Activated CD4-positive, alpha-beta T cell treated with anti-CD3 and anti-CD28 coated beads, Interleukin-2, amount 10 ng/mL, durations not matched to agents 24 days and 14 days (primary cell): Measurements from ENCODE around the gene RNF157. TPM values are rescaled to one million over a fixed set of nuclear protein-coding genes. Genes with fewer than 3 reads are reported as not detected.
"Not testable (repeated sequence)": the region's sequence is repeated elsewhere in the genome, so short reads cannot be mapped to it uniquely, and the experiment has no call there.

ENCODE experiments used
- DNase-seq: peaks from one replicate; pipeline ENCODE4 v3.0.0; 2022
- H3K27ac Mint-ChIP-seq: one replicate; pipeline ENCODE4 v1.8.0; 2022; ENCODE audit warnings: mild to moderate bottlenecking, mixed read lengths
- H3K27me3 Mint-ChIP-seq: one replicate; pipeline ENCODE4 v1.8.0; 2022; ENCODE audit warnings: mixed read lengths
- H3K36me3 Mint-ChIP-seq: one replicate; pipeline ENCODE4 v1.8.0; 2022; ENCODE audit warnings: low read depth, mild to moderate bottlenecking, mixed read lengths
- H3K4me1 Mint-ChIP-seq: one replicate; pipeline ENCODE4 v1.8.0; 2021; ENCODE audit warnings: mixed read lengths
- H3K4me3 Mint-ChIP-seq: one replicate; pipeline ENCODE4 v1.8.0; 2022; ENCODE audit warnings: mild to moderate bottlenecking, moderate library complexity, mixed read lengths
- H3K9me3 Mint-ChIP-seq: one replicate; pipeline ENCODE4 v1.8.0; 2021; ENCODE audit warnings: mixed read lengths
- intact Hi-C: fragments of 100-400 bp; cut with micrococcal nuclease; formaldehyde crosslinking; loops from one replicate; pipeline ENCODE4 v1.15.1; 2023
- total RNA-seq: library from RNA; stranded (reverse); gene quantifications from 2 replicates; pipeline ENCODE4 v1.2.3, GENCODE V29; 2022

The RNF157 gene
- total RNA-seq, 1 donor from 2014 or later = 35.0 TPM

DNA sequence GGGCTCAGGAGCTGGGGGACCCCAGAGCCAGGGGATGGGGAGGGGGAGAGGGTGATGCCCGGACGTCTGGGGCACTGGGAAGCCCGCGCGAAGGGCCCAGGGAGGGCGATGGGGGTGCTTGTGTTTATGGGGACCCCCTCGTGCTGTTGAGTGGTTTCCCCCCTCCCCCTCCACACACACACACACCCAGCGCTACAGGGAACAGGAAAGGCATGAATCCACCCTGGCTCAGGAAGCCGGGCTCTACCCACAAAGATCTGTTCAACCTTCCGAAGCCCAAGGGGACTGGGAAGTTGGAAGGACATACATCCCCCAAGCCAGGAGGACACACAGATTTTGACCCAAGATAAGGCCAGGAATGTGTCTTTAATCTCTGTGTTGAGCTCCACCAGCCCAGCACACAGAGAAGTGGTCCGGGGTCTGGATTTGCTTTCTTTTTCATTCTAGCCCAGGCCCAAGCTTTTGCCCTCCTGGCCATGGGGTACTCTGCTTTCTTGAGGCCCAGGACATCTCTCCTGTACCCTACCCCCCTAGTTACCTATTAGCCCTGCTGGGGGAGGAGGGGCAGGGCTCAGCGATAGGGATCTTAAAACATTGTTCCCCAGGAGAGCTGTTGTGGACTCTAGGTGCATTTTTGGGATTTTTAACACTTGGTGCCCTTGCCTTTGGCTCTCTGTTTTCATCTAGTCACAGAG, 26.1 kb upstream of the RNF157 start:
- Mint-ChIP-seq H3K27me3 (no peaks in the 10 kb centered on the region), H3K27ac (peak overlapping the region; percentile 95), H3K4me3 (peak overlapping the region; percentile 94), H3K4me1 (peaks cover 61% of the 10 kb centered on the region), H3K36me3 (peaks cover 45% of the 10 kb centered on the region), H3K9me3 (no peaks in the 10 kb centered on the region)
- DNase-seq = peak; percentile 82
- intact Hi-C loops = loop anchor here (5.0 to 10.0 kb wide), 2 partner anchors 471 to 482 kb away; partner anchors contain the start of genes MFSD11, SRSF2 and UNK

DNA sequence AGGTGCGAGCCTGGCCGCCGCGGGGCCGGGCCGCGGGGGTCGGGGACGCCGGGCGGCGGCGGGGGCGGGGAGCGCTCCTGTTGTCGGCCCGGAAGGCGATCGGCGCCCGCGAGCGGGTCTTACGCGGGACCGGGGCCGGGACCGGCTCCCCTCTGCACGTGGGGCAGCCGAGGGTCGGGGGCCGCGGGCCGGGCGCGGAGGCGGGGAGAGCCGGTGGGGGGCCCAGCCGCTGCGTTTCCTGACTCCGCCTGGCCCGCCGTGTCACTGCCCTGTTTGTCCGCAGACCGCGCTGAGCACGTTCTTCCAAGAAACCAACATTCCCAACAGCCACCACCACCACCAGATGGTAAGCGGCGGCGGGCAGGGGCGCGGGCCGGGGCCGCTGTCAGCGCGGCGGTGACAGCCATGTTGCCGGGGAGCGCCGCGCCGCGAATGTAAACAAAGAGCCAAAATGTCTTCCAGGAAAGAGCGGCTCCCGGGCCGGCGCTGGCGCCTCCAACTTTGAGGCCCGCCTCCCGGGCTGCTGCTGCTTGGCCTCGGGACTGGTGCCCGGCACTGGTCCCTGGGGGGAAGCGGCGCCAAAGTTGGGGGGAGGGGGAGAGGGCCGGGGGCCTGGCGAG, 25.4 kb upstream of the RNF157 start:
- Mint-ChIP-seq H3K27ac (peak overlapping the region; percentile 95), H3K4me1 (peaks cover 58% of the 10 kb centered on the region), H3K27me3 (no peaks in the 10 kb centered on the region), H3K4me3 (peak overlapping the region; percentile 94), H3K36me3 (peaks cover 39% of the 10 kb centered on the region), H3K9me3 (no peaks in the 10 kb centered on the region)
- peak; percentile 90 for DNase-seq
- intact Hi-C loops = loop anchor here (5.0 to 10.0 kb wide), 2 partner anchors 472 to 481 kb away; partner anchors contain the start of genes MFSD11, SRSF2 and UNK

DNA sequence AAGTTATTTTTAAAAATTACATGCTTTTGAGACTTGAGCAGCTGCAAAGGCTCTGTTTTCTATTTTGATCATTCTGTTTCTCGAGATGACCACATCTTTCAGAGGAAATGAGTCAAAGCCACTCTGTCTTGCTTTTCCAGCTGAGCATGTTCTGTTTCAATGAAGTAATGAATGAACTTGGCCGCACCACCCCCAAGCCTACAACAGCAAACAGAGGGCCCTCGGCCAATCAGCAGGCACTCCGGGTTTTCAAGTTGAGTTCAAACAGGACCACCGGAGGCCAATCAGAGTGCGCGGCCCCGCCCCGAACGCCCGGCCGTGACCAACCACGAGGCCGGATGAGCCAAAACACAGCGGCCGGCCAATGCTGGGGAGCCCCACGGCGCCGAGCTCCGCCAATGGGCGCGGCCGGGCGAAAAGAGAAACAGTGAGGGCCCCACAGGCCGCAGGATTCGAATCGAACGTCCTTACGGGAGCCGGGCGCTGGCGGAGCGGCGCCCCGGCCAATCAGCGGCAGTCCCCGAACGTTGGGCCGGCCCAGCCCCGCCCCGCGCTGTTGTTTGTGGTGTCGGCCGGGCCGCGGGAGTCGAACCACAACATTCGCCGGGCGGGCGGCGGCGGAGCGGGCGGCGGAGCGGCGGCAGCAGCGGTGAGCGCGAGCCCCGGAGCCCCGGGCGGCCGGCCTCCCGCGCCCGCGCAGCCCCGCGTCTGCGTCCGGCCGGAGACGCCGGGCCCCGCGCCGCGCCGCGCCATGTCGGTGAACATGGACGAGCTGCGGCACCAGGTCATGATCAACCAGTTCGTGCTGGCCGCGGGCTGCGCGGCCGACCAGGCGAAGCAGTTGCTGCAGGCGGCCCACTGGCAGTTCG, 24.7 kb upstream of the RNF157 start, which contains the start of gene UBALD2:
UBALD2 (plus strand) TSS at position 594 of the 869 bp plus-strand sequence; CDS start at position 752, 158 bp downstream.
- H3K9me3 Mint-ChIP-seq = no peaks in the 10 kb centered on the region

DNA sequence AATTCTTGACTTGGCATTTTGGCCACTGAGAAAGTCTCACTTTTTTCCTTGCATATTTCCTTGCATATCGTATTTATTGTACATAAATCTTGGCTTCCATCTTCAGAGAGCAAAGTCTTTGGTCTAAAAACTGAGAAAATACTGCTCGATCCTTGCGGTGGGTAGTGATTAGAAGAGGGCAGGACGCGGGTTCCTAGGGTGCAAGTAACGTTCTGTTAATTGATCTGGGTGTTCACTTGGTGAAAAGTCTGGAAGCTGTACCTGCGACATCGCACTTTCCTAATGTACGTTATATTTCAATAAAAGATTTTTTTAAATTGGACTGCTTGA, 24.1 kb upstream of the RNF157 start:
- DNase-seq = no peak
- Mint-ChIP-seq H3K9me3 (no peaks in the 10 kb centered on the region), H3K27me3 (no peaks in the 10 kb centered on the region), H3K36me3 (peaks cover 30% of the 10 kb centered on the region), H3K4me1 (peaks cover 50% of the 10 kb centered on the region), H3K4me3 (peak overlapping the region; percentile 81), H3K27ac (peak overlapping the region; percentile 87)
- intact Hi-C loops = loop anchor here (1.0 to 10.0 kb wide), 5 partner anchors 8 to 480 kb away; partner anchors contain the start of genes RNF157 and UNK

More for the DNA sequence above, 24.7 kb upstream of the RNF157 start, which contains the start of gene UBALD2:
- intact Hi-C loops = loop anchor here (1.0 to 10.0 kb wide), 6 partner anchors 7 to 480 kb away; partner anchors contain the start of genes MFSD11, RNF157, SRSF2 and UNK
- H3K4me1 Mint-ChIP-seq = peaks cover 56% of the 10 kb centered on the region
- H3K27ac Mint-ChIP-seq = peak within 1 kb of the TSS; percentile 95
- H3K36me3 Mint-ChIP-seq = peaks cover 36% of the 10 kb centered on the region
- DNase-seq = peak; percentile 100
- no peaks in the 10 kb centered on the region for H3K27me3 Mint-ChIP-seq
- peak within 1 kb of the TSS; percentile 94 for H3K4me3 Mint-ChIP-seq

- peaks cover 26% of the 10 kb centered on the region for H3K36me3 Mint-ChIP-seq
- H3K4me3 Mint-ChIP-seq = peak overlapping the region; percentile 81
- DNase-seq = peak; percentile 68
- peaks cover 47% of the 10 kb centered on the region for H3K4me1 Mint-ChIP-seq
- H3K27me3 Mint-ChIP-seq = no peaks in the 10 kb centered on the region
- H3K27ac Mint-ChIP-seq = peak overlapping the region; percentile 87
- intact Hi-C loops = loop anchor here (1.0 to 10.0 kb wide), 5 partner anchors 8 to 479 kb away; partner anchors contain the start of genes RNF157 and UNK
- no peaks in the 10 kb centered on the region for H3K9me3 Mint-ChIP-seq
Measured at GRCh38 chr17:76263896-76264295, 23.6 kb upstream of the RNF157 start.

GRCh38 chr17:76262732-76263344, 22.5 kb upstream of the RNF157 start:
- intact Hi-C loops = loop anchor here (10.0 kb wide), 1 partner anchor 478 kb away; the partner anchor contains the start of gene UNK
- H3K36me3 Mint-ChIP-seq = peaks cover 19% of the 10 kb centered on the region
- peak overlapping the region; percentile 87 for H3K27ac Mint-ChIP-seq
- H3K4me1 Mint-ChIP-seq = peaks cover 41% of the 10 kb centered on the region
- no peaks in the 10 kb centered on the region for H3K9me3 Mint-ChIP-seq
- no peaks in the 10 kb centered on the region for H3K27me3 Mint-ChIP-seq
- peak; percentile 82 for DNase-seq
- H3K4me3 Mint-ChIP-seq = peak overlapping the region; percentile 81

DNA sequence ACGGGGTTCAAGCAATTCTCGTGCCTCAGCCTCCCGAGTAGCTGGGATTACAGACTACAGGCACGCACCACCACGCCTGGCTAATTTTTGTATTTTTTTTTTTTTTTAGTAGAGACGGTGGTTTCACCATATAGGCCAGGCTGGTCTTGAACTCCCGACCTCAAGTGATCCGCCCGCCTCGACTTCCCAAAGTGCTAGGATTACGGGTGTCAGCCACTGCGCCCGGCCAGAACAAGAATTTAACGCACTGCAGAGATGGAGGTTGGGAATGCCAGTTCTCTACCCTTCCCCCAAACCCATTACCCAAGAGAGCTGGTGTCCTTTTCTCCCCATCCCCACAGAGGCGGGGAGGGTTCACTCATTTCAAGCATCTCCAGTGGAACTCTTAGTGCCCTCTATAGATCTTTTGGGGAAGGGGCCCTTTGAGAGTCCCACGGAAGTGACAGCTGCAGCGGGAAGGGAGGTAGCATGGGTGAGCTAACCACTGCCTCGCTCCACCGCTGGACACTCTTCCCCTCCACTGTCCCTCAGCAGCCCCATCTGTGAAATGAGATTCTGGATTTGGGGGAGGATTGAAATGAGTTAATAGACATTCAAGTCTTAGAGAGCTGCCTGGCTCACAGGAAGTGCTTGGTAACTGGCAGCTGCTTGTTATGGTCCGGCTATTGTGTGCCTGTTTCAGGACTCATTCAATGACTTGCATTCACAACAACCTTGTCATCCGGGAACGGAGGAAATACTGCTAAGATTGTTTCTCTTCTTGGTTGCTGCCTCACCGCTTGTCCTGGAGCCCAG, 21.3 kb upstream of the RNF157 start:
- Mint-ChIP-seq H3K4me3 (peak overlapping the region; percentile 81), H3K4me1 (peaks cover 40% of the 10 kb centered on the region), H3K36me3 (peaks cover 11% of the 10 kb centered on the region), H3K9me3 (peaks cover 4% of the 10 kb centered on the region), H3K27ac (peak overlapping the region; percentile 87), H3K27me3 (no peaks in the 10 kb centered on the region)
- peak; percentile 77 for DNase-seq
- intact Hi-C loops = loop anchor here (10.0 kb wide), 1 partner anchor 477 kb away; the partner anchor contains the start of gene UNK

DNA sequence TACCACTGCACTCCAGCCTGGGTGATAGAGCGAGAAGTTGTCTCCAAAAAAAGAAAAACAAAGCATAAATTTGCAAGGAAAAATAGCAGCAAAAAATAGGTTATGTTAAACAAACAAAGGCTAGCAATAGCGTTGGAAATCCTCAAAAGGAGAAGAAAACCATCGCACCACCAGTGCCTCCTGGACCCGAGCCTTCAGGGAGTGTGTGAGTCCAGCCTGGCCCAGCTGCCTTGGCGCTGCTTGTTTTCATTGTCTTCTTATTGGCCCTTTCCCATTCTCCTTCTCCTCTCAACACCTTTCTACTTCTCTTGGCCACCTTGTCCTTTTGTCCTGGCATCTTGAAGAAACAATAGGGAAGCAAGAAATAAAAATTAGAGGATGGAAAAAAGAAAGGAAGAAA, 20.4 kb upstream of the RNF157 start:
- Mint-ChIP-seq H3K27ac (peak overlapping the region; percentile 71), H3K9me3 (peaks cover 4% of the 10 kb centered on the region), H3K4me1 (peaks cover 48% of the 10 kb centered on the region), H3K4me3 (no peak overlapping the region), H3K36me3 (peaks cover 3% of the 10 kb centered on the region), H3K27me3 (no peaks in the 10 kb centered on the region)
- intact Hi-C loops = loop anchor here (10.0 kb wide), 1 partner anchor 476 kb away; the partner anchor contains the start of gene UNK
- no peak for DNase-seq

DNA sequence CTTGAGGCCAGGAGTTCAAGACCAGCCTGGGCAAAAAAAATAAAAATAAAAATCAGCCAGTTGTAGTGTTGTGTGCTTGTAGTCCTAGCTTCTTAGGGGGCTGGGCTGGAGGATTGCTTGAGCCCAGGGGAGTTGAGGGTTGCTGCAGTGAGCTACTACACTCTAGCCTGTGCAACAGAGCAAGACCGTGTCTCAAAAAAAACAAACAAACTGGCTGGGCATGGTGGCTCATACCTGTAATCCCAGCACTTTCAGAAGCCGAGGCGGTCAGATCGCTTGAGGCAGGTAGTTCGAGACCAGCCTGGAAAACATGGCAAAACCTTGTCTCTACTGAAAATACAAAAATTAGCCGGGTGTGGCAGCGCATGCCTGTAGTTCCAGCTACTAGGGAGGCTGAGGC, 19.9 kb upstream of the RNF157 start:
- intact Hi-C loops = loop anchor here (10.0 kb wide), 1 partner anchor 475 kb away; the partner anchor contains the start of gene UNK
- no peak overlapping the region for H3K27ac Mint-ChIP-seq
- H3K4me3 Mint-ChIP-seq = no peak overlapping the region
- peaks cover 3% of the 10 kb centered on the region for H3K36me3 Mint-ChIP-seq
- no peak for DNase-seq
- H3K4me1 Mint-ChIP-seq = peaks cover 52% of the 10 kb centered on the region
- peaks cover 4% of the 10 kb centered on the region for H3K9me3 Mint-ChIP-seq
- no peaks in the 10 kb centered on the region for H3K27me3 Mint-ChIP-seq

GRCh38 chr17:76256430-76257050, 16.2 kb upstream of the RNF157 start:
- peak; percentile 85 for DNase-seq
- peaks cover 47% of the 10 kb centered on the region for H3K4me1 Mint-ChIP-seq
- H3K27me3 Mint-ChIP-seq, H3K9me3 Mint-ChIP-seq, intact Hi-C loops, H3K36me3 Mint-ChIP-seq: not testable (repeated sequence)
- peak overlapping the region; percentile 82 for H3K27ac Mint-ChIP-seq
- peak overlapping the region; percentile 66 for H3K4me3 Mint-ChIP-seq

- no peaks in the 10 kb centered on the region for H3K27me3 Mint-ChIP-seq
- DNase-seq = no peak
- peaks cover 50% of the 10 kb centered on the region for H3K4me1 Mint-ChIP-seq
- peak overlapping the region; percentile 56 for H3K27ac Mint-ChIP-seq
- peaks cover 5% of the 10 kb centered on the region for H3K36me3 Mint-ChIP-seq
- intact Hi-C loops = no loop called here
- peaks cover 4% of the 10 kb centered on the region for H3K9me3 Mint-ChIP-seq
- H3K4me3 Mint-ChIP-seq = peak overlapping the region; percentile 34
Measured at GRCh38 chr17:76255801-76256429, 15.6 kb upstream of the RNF157 start.

- Mint-ChIP-seq H3K9me3 (peaks cover 4% of the 10 kb centered on the region), H3K4me1 (peaks cover 49% of the 10 kb centered on the region), H3K27me3 (no peaks in the 10 kb centered on the region), H3K36me3 (peaks cover 5% of the 10 kb centered on the region), H3K4me3 (no peak overlapping the region), H3K27ac (no peak overlapping the region)
- intact Hi-C loops = no loop called here
- DNase-seq = no peak
Measured at GRCh38 chr17:76254275-76254674, 14.0 kb upstream of the RNF157 start.
